Measurements from ENCODE around the gene WNT2.

DNA sequence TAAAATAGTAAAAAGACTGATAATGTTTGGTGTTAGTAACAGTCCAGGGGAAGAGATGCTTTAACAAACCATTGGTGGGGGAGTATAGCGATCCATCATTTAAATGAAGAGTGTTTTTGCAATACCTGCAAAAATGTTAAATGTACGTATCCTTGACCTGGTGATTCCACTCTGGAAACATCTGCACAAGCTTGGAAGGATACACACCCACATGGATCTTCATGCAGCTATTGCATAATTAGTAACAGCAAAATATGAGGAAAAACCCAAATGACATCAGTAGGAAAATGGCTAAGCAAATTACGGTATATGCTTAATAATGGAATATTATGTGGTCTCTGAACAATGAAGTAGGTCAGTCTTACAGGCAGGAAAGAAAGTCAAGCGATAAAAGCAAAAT lies 20.5 kb downstream of the WNT2 start:
- TF ChIP-seq SRF (IDR thresholded peaks at IDR 0.05; ENCODE audit: low read depth in 2 of 2, low read length in 2 of 2), result no peak
- TF ChIP-seq BCL3 (IDR thresholded peaks at IDR 0.05; ENCODE audit: borderline replicate concordance, insufficient read depth, low read depth, low read length, poor library complexity, severe bottlenecking), result no peak
- TF ChIP-seq, protein P1, sequence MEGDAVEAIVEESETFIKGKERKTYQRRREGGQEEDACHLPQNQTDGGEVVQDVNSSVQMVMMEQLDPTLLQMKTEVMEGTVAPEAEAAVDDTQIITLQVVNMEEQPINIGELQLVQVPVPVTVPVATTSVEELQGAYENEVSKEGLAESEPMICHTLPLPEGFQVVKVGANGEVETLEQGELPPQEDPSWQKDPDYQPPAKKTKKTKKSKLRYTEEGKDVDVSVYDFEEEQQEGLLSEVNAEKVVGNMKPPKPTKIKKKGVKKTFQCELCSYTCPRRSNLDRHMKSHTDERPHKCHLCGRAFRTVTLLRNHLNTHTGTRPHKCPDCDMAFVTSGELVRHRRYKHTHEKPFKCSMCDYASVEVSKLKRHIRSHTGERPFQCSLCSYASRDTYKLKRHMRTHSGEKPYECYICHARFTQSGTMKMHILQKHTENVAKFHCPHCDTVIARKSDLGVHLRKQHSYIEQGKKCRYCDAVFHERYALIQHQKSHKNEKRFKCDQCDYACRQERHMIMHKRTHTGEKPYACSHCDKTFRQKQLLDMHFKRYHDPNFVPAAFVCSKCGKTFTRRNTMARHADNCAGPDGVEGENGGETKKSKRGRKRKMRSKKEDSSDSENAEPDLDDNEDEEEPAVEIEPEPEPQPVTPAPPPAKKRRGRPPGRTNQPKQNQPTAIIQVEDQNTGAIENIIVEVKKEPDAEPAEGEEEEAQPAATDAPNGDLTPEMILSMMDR (IDR thresholded peaks at IDR 0.05 in 2 of 3, conservative IDR thresholded peaks at IDR 0.05 in 1 of 3; ENCODE audit: control insufficient read depth in 2 of 3, extremely low read depth in 1 of 3, insufficient read depth in 1 of 3, low read depth in 3 of 3, low read length in 3 of 3), result no peak
- TF ChIP-seq HCFC1 (IDR thresholded peaks at IDR 0.05; ENCODE audit: low read length), result no peak
- TF ChIP-seq EP300 (IDR thresholded peaks at IDR 0.05; ENCODE audit: borderline replicate concordance in 1 of 2, control insufficient read depth in 1 of 2, low read depth in 2 of 2, low read length in 2 of 2), result no peak
- TF ChIP-seq POLR2AphosphoS5 (IDR thresholded peaks at IDR 0.05; ENCODE audit: low read length), result no peak
- TF ChIP-seq ZBTB40 (IDR thresholded peaks at IDR 0.05; ENCODE audit: borderline replicate concordance), result no peak
- no peak for TF ChIP-seq RAD21 (IDR thresholded peaks at IDR 0.05; ENCODE audit: insufficient read depth, low read depth, low read length)
- no peak for TF ChIP-seq BRCA1 (IDR thresholded peaks at IDR 0.05; ENCODE audit: low read depth, low read length)
- TF ChIP-seq TBL1XR1 (IDR thresholded peaks at IDR 0.05; ENCODE audit: low read depth, low read length), result no peak

All from GM12878 (cell line).